ENCODE data around the gene ANK3.
"Not testable (repeated sequence)": the region's sequence is repeated elsewhere in the genome, so short reads cannot be mapped to it uniquely, and the experiment has no call there.

Gene ANK3

GRCh38 chr10:60093317-60093716 lies 296.4 kb downstream of the ANK3 start:
- DNase-seq (ENCODE audit: low spot score), result no peak

GRCh38 chr10:60086862-60087261 lies 302.8 kb downstream of the ANK3 start:
- no peak for DNase-seq (ENCODE audit: low spot score)

- no peak for DNase-seq (ENCODE audit: low spot score)
These were observed 303.3 kb downstream of the ANK3 start for GRCh38 chr10:60086421-60086820.

GRCh38 chr10:60082744-60083344 lies 306.8 kb downstream of the ANK3 start:
- DNase-seq (ENCODE audit: low spot score), result no peak

- no peak for DNase-seq (ENCODE audit: low spot score)
These were observed 307.3 kb downstream of the ANK3 start for GRCh38 chr10:60082341-60082740.

- DNase-seq (ENCODE audit: low spot score), result no peak
These were observed 315.7 kb downstream of the ANK3 start for GRCh38 chr10:60073781-60074656.

GRCh38 chr10:60073397-60073780 lies 316.3 kb downstream of the ANK3 start:
- no peak for DNase-seq (ENCODE audit: low spot score)

GRCh38 chr10:60069311-60069710 lies 320.4 kb downstream of the ANK3 start:
- no peak for DNase-seq (ENCODE audit: low spot score)

GRCh38 chr10:60050366-60050765 lies 339.3 kb downstream of the ANK3 start:
- DNase-seq (ENCODE audit: low spot score), result no peak

GRCh38 chr10:60048091-60048501 lies 341.6 kb downstream of the ANK3 start:
- peak; percentile 61 for DNase-seq (ENCODE audit: low spot score)

- no peak for DNase-seq (ENCODE audit: low spot score)
These were observed 344.1 kb downstream of the ANK3 start for GRCh38 chr10:60045571-60045970.

- DNase-seq (ENCODE audit: low spot score), result no peak
These were observed 344.7 kb downstream of the ANK3 start for GRCh38 chr10:60044971-60045370.

- DNase-seq (ENCODE audit: low spot score), result peak; percentile 9
These were observed 345.4 kb downstream of the ANK3 start for GRCh38 chr10:60044242-60044641.

- DNase-seq (ENCODE audit: low spot score), result no peak
These were observed 346.0 kb downstream of the ANK3 start for GRCh38 chr10:60043561-60044241.

- DNase-seq (ENCODE audit: low spot score), result peak; percentile 5
These were observed 346.8 kb downstream of the ANK3 start for GRCh38 chr10:60042914-60043313.

- DNase-seq (ENCODE audit: low spot score), result no peak
These were observed 347.4 kb downstream of the ANK3 start for GRCh38 chr10:60042262-60042661.

GRCh38 chr10:60041489-60042133 lies 348.1 kb downstream of the ANK3 start:
- no peak for DNase-seq (ENCODE audit: low spot score)

- DNase-seq (ENCODE audit: low spot score), result no peak
These were observed 349.5 kb downstream of the ANK3 start for GRCh38 chr10:60040014-60040662.

GRCh38 chr10:60035984-60036383 lies 353.7 kb downstream of the ANK3 start:
- no peak for DNase-seq (ENCODE audit: low spot score)

- not testable (repeated sequence) for DNase-seq (ENCODE audit: low spot score)
These were observed 354.3 kb downstream of the ANK3 start for GRCh38 chr10:60035375-60035774.

GRCh38 chr10:60032723-60033122 lies 357.0 kb downstream of the ANK3 start:
- DNase-seq (ENCODE audit: low spot score), result peak; percentile 73

GRCh38 chr10:60031664-60032063 lies 358.0 kb downstream of the ANK3 start:
- DNase-seq (ENCODE audit: low spot score), result peak; percentile 8
